ENCODE data around the gene NR4A1.

- TF ChIP-seq CTCF (IDR thresholded peaks at IDR 0.05) (no peak), POLR2A (IDR thresholded peaks at IDR 0.05) (no peak), EP300 (IDR thresholded peaks at IDR 0.05) (no peak), POLR2AphosphoS5 (IDR thresholded peaks at IDR 0.05) (peak in 2 of 4 donors; percentile 22)
Measured at GRCh38 chr12:52080403-52081251, 29.4 kb downstream of the NR4A1 start.
